GM13977 (cell line): ENCODE results near the gene NSUN4.
A peak's percentile ranks its signal among the peaks of the same experiment; 100 is the strongest.

Experiments used
- DNase-seq: peaks from one replicate; pipeline ENCODE4 v3.0.0; 2012; ENCODE audit warnings: low spot score
- CTCF ChIP-seq: IDR thresholded peaks from 2 replicates; pipeline ENCODE4 v1.5.1; 2012; ENCODE audit warnings: mild to moderate bottlenecking, control low read depth; ENCODE audit not compliant: insufficient read depth; ENCODE audit errors: extremely low read depth, missing control alignments
- in situ Hi-C: fragments of 300-500 bp; cut with MboI; formaldehyde crosslinking; loops from one replicate; pipeline ENCODE4 v1.12.0; 2022; ENCODE audit warnings: low sequenced_read_pairs, low pct_unique_long_range_greater_than_20kb, mixed read lengths, inconsistent platforms; ENCODE audit not compliant: unreplicated experiment

Gene NSUN4

GRCh38 chr1:46340404-46341221 lies at the start of gene NSUN4:
Gene NSUN4, plus strand, starts transcription at chr1:46340807. Its CDS starts 20 bp downstream, at chr1:46340827.
- peak; percentile 80 for DNase-seq
- TF ChIP-seq CTCF: peak; percentile 76
- in situ Hi-C loops: loop anchor here (10.0 kb wide), 1 partner anchor 46 kb away; no protein-coding TSS in a partner anchor

GRCh38 chr1:46295306-46295705 lies 45.3 kb upstream of the NSUN4 start:
- DNase-seq: no peak
- in situ Hi-C loops: loop anchor here (10.0 kb wide), 1 partner anchor 49 kb away; the partner anchor contains the start of gene NSUN4
- TF ChIP-seq CTCF: no peak

GRCh38 chr1:46298387-46298786 lies 42.2 kb upstream of the NSUN4 start:
- no peak for DNase-seq
- TF ChIP-seq CTCF: no peak
- in situ Hi-C loops: loop anchor here (10.0 kb wide), 1 partner anchor 46 kb away; the partner anchor contains the start of gene NSUN4

- no peak for TF ChIP-seq CTCF
- DNase-seq: no peak
- in situ Hi-C loops: no loop called here
These were observed 39.8 kb upstream of the NSUN4 start for GRCh38 chr1:46300673-46301405.

GRCh38 chr1:46301406-46301807 lies 39.2 kb upstream of the NSUN4 start:
- no peak for TF ChIP-seq CTCF
- in situ Hi-C loops: no loop called here
- DNase-seq: no peak

GRCh38 chr1:46301808-46302640 lies 38.6 kb upstream of the NSUN4 start:
- in situ Hi-C loops: no loop called here
- TF ChIP-seq CTCF: peak; percentile 77
- peak; percentile 84 for DNase-seq
